Measurements from ENCODE around the gene TMPRSS5.

- no peak for TF ChIP-seq POLR2A (IDR thresholded peaks at IDR 0.05)
- no peak for TF ChIP-seq CTCF (IDR thresholded peaks at IDR 0.05)
Measured at GRCh38 chr11:113681711-113682413, 24.2 kb downstream of the TMPRSS5 start.
